GM23248 (cell line): ENCODE results near the gene NRF1.

ENCODE experiments used
- EZH2 ChIP-seq: fragments of 200-600 bp; sonication (generic); IDR thresholded peaks from 2 replicates; pipeline ENCODE4 v1.6.1; 2018; ENCODE audit warnings: antibody characterized with exemption, mild to moderate bottlenecking; ENCODE audit not compliant: insufficient read depth, poor library complexity, severe bottlenecking
- EZH2phosphoT487 ChIP-seq: fragments of 200-600 bp; sonication (generic); IDR thresholded peaks from 2 replicates; pipeline ENCODE4 v1.6.1; 2018; ENCODE audit warnings: antibody characterized with exemption, moderate library complexity, mild to moderate bottlenecking, low read depth; ENCODE audit not compliant: insufficient read depth

DNA sequence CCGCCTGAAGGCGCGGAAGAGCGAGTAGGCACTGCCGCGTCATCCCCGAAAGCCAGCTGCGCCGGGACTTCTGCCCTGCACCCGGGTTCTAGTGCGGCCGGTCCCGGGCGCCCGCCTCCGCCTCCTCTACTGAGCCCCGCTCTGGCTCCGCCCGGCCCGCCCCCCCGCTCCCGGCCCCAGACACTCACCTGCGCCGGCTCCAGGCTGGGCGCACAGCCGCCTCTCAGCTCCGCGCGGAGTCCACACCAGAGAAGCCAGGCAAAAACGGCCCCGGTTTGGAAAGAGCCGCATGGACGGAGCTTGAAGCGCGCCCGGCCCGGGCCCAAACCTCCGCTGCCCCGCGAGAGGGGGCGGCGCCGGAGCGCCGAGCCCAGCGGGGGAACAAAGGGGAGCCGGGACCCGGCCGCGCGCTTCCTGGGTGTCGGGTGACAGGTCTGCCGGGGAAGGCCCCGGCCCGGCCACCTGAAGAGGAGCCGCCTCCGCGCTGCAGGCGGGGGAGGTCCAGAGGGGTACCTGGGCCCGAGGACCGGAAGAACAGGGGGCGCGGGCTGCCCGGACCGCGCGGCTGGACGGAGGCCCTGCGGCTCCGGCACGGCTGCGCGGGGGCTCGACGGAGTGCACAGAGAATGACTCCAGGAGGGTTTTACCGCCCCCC is 168.2 kb downstream of the NRF1 start:
- TF ChIP-seq EZH2 (peak; percentile 89), EZH2phosphoT487 (no peak)
